OCI-LY3 (cell line): ENCODE measurements around the gene MMRN1.
A peak's percentile ranks its signal among the peaks of the same experiment; 100 is the strongest.

Experiments used
- H2AFZ ChIP-seq: fragments of 200-600, 300-600 bp; shearing (Covaris generic); 2 replicates; pipeline ENCODE4 v1.6.0; 2014; ENCODE audit warnings: antibody characterized with exemption, low read depth, low read length
- H3K27ac ChIP-seq: fragments of 200-600, 300-600 bp; sonication (generic); 2 replicates; pipeline ENCODE4 v1.5.1; 2014; ENCODE audit warnings: mild to moderate bottlenecking, low read length, moderate library complexity, mixed read lengths
- H3K27me3 ChIP-seq: fragments of 200-600, 300-600 bp; sonication (generic); 2 replicates; pipeline ENCODE4 v1.6.1; 2014; ENCODE audit warnings: low read depth, low read length, mixed read lengths
- H3K36me3 ChIP-seq: fragments of 200-600, 300-600 bp; sonication (generic); replicated peaks from 2 replicates; pipeline ENCODE3; 2014; ENCODE audit warnings: low read depth, low read length, mixed read lengths
- H3K4me1 ChIP-seq: fragments of 300-600, 200-600 bp; sonication (generic); 2 replicates; pipeline ENCODE4 v1.6.1; 2014; ENCODE audit warnings: low read length, mixed read lengths
- H3K4me2 ChIP-seq: fragments of 200-600, 300-600 bp; sonication (generic); 2 replicates; pipeline ENCODE4 v1.6.1; 2014; ENCODE audit warnings: low read length, mixed read lengths
- H3K4me3 ChIP-seq: fragments of 300-600, 200-600 bp; sonication (generic); 2 replicates; pipeline ENCODE4 v1.5.1; 2014; ENCODE audit warnings: antibody characterized with exemption, mild to moderate bottlenecking, low read length, moderate library complexity
- H3K79me2 ChIP-seq: fragments of 300-600, 200-600 bp; shearing (Covaris generic); 2 replicates; pipeline ENCODE4 v1.6.1; 2014; ENCODE audit warnings: mild to moderate bottlenecking, low read length, mixed read lengths
- H3K9ac ChIP-seq: fragments of 300-600, 200-600 bp; shearing (Covaris generic); 2 replicates; pipeline ENCODE4 v1.6.0; 2014; ENCODE audit warnings: mild to moderate bottlenecking, low read length, moderate library complexity
- H3K9me3 ChIP-seq: fragments of 200-600, 300-600 bp; shearing (Covaris generic); 2 replicates; pipeline ENCODE4 v1.6.1; 2014; ENCODE audit warnings: low read length, mixed read lengths; ENCODE audit not compliant: insufficient read depth
- H4K20me1 ChIP-seq: fragments of 200-600, 300-600 bp; sonication (generic); 2 replicates; pipeline ENCODE4 v1.6.1; 2016; ENCODE audit warnings: low read length, mixed read lengths; ENCODE audit not compliant: insufficient read depth
- CTCF ChIP-seq: fragments of 200-600, 300-600 bp; sonication (generic); IDR thresholded peaks from 2 replicates; pipeline ENCODE4 v1.5.1; 2014; ENCODE audit warnings: antibody characterized with exemption, low read length, low read depth
- EZH2phosphoT487 ChIP-seq: fragments of 200-600 bp; shearing (Covaris generic); IDR thresholded peaks from 2 replicates; pipeline ENCODE4 v1.6.1; 2018; ENCODE audit warnings: antibody characterized with exemption, mixed run types, low read depth

MMRN1 gene

DNA sequence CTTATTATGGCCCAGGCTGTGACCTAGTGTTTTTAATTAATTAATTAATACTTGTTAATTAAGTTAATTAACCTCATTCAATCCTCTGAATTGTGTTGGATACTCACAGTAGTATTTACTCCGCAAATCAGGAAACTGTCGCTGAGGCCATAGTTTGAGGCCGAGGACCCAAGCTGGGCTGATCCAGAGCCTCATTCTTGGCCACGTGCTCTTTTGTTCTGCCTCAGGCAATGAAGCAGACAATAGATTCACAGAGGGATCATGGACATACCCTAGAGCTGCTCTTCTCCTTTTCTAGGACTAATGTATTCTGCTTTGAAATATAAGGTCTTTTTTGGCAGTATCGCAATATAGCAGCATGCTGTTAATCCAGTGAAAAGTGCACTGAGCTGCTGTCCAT, 33.7 kb upstream of the MMRN1 start:
- Histone ChIP-seq H3K27ac (no peak overlapping the region), H2AFZ (no peak overlapping the region), H3K36me3 (no peaks in the 10 kb centered on the region), H3K9me3 (no peaks in the 10 kb centered on the region), H3K4me3 (no peak overlapping the region), H3K9ac (no peak overlapping the region), H3K4me1 (no peaks in the 10 kb centered on the region), H3K27me3 (no peaks in the 10 kb centered on the region), H3K79me2 (no peaks in the 10 kb centered on the region), H4K20me1 (no peaks in the 10 kb centered on the region), H3K4me2 (no peak overlapping the region)
- TF ChIP-seq CTCF = no peak
- TF ChIP-seq EZH2phosphoT487 = no peak

- Histone ChIP-seq H3K9me3 (no peaks in the 10 kb centered on the region), H4K20me1 (no peaks in the 10 kb centered on the region), H3K4me3 (no peak overlapping the region), H3K36me3 (no peaks in the 10 kb centered on the region), H3K27me3 (no peaks in the 10 kb centered on the region), H3K79me2 (no peaks in the 10 kb centered on the region), H3K4me2 (no peak overlapping the region), H2AFZ (no peak overlapping the region), H3K27ac (no peak overlapping the region), H3K4me1 (no peaks in the 10 kb centered on the region), H3K9ac (no peak overlapping the region)
- TF ChIP-seq CTCF = no peak
- TF ChIP-seq EZH2phosphoT487 = no peak
Measured at GRCh38 chr4:89863533-89863932, 31.1 kb upstream of the MMRN1 start.

DNA sequence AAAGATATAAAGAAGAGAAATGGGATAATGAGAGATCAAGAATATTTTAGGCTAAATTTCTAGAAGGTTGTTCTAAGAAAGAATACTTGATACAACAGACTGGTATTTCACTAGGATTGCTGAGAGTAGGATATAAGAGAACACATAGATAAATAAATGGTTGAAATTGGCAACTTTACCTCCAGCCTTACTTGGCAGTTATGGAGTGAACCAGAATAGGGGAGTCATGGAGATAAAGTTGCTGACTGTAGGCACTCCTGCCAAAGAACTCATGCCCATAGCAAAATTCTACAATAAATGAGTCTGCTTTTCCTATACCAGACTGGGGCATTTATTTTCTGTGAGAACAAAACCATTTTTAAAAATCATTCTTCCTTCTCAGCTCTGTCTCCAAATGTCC, 26.4 kb upstream of the MMRN1 start:
- Histone ChIP-seq H3K4me1 (no peaks in the 10 kb centered on the region), H4K20me1 (no peaks in the 10 kb centered on the region), H2AFZ (no peak overlapping the region), H3K4me2 (no peak overlapping the region), H3K9ac (no peak overlapping the region), H3K27me3 (no peaks in the 10 kb centered on the region), H3K4me3 (no peak overlapping the region), H3K27ac (no peak overlapping the region), H3K79me2 (no peaks in the 10 kb centered on the region), H3K36me3 (no peaks in the 10 kb centered on the region), H3K9me3 (no peaks in the 10 kb centered on the region)
- TF ChIP-seq CTCF = no peak
- no peak for TF ChIP-seq EZH2phosphoT487

GRCh38 chr4:89868999-89869589, 25.6 kb upstream of the MMRN1 start:
- Histone ChIP-seq H2AFZ (no peak overlapping the region), H3K36me3 (no peaks in the 10 kb centered on the region), H3K79me2 (no peaks in the 10 kb centered on the region), H3K4me2 (no peak overlapping the region), H3K9ac (no peak overlapping the region), H3K27me3 (no peaks in the 10 kb centered on the region), H3K4me1 (no peaks in the 10 kb centered on the region), H3K4me3 (no peak overlapping the region), H4K20me1 (no peaks in the 10 kb centered on the region), H3K9me3 (no peaks in the 10 kb centered on the region), H3K27ac (no peak overlapping the region)
- TF ChIP-seq EZH2phosphoT487 (no peak), CTCF (peak; percentile 62)
